Activated CD8-positive, alpha-beta memory T cell treated with anti-CD3 and anti-CD28 coated beads for 4 hours (primary cell): ENCODE results near the gene ECE2.
"Not testable (repeated sequence)": the region's sequence is repeated elsewhere in the genome, so short reads cannot be mapped to it uniquely, and the experiment has no call there.

Experiments used
- DNase-seq, 2 donors: peaks; one replicate each; pipeline ENCODE4 v3.0.0-alpha.2; 2020; ENCODE audit warnings: low read depth in 2 of 2

Gene ECE2

DNA sequence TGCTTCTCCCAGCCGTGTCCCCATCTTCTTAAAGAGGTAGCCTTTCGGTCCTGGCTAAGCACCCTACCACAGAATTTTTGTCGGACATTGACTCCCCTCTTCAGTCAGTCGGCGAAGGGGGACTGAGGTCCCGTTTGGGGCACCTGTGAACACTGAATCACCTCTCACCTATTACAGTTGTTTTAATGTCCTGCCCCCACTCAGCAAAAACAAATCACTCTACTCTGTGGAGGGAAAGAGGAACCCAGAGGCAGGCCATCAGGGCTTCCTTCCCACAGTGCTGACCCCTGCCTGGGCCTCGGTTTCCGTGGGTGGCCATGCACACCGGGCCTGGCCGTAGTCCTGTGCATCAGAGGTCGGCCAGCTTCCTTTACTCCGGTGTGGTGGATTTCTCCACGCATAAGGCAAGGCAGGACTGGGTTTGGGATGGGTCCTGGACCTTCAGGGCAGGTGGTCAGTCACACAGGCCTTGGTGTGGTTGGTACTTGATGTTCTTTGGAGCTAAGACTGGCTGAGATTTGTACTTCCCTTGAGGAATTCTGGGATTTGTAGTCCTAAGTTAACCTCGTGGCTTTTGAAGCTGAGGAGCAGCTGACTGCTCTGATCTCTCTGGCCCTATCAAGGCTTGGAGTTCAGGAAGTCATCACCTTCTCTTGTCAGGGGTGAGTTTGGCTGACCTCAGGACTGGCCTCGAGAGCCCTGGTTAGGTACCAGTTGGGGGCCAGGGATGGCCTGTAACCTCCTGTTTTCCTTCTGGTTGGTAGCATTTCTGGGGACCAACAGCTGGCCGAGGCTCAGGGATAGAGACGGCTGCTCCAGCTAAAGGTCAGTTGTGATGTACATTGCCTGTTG, 61.0 kb downstream of the ECE2 start:
- DNase-seq = no peak

DNA sequence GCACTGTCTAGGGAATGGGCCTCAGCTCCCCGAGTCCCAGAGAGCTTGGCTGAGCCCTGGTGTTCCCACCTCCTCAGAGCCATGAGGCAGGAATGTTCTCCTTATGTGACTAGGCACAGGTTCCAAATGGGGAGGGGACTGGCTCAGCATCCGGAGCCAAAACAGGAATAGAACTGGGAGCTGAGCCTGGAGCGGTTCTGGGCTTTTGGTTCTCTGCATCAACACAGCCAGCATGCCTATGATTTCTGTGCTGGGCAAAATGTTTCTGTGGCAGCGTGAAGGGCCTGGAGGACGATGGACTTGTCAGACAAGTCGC, 61.5 kb downstream of the ECE2 start, which contains the start of gene FAM131A:
TSS of gene FAM131A (plus strand) at position 202 of the 316 bp plus-strand sequence. CDS start at position 233, 31 bp downstream.
- no peak for DNase-seq

DNA sequence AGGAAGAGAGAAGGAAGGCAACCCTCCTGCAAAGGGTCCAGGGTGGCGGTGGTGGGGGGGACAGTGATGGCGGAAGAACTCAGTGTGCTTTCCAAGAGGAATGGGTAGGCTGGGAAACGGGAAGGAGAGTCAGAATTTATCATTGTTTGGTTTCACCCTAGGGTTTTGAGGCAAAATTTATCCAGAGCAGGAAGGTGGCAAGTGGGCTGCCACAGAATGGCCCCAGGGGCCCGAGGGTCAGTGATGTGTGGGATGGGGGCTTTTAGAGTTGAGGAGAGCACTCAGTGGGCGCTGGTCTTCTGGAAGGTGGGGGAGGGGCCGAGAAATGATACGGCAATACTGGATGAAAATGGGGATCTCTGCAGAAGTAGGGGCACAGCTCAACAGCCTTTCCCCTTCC, 62.2 kb downstream of the ECE2 start:
- DNase-seq = no peak

DNA sequence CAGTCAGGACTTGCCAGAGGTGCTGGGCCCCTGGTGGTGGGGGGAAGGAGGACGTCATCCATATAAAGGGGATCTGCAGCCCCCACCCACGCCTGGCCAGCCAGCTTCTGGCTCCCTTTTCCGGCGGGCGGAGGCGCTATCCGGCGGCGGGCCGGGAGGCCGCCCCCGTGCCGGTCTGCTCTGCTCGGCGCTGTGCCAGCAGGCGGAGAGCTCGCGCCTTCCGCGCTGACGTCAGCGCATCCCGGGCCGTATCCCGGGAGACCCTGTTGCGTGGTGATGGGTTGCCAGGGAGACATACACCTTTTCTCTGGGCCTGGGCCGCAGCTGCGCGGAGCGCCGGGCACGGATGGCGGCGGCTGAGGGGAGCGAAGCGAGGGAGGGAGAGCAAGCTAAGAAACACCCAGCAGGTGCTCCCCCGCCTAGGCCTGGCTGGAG, 62.7 kb downstream of the ECE2 start:
- DNase-seq = no peak

DNA sequence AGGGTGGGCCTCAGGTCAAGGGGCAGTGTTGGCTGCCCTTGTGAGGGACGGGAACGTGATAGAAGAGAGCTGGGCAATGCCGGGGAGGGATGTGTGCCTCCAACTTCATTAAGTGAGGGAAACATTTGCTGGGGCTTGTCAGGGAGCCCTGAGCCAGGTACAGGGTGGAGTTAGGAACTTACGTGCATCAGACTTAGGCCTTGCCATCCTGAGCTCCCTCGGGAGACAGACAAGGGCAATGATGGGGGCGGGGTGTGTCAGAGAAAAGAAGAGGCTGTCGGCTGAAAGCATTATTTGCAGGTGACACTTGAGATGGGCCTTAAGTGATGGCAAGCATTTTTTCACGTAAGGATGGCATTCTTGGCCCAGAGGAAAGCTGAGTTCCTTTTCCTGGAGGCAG, 63.2 kb downstream of the ECE2 start:
- no peak for DNase-seq

DNA sequence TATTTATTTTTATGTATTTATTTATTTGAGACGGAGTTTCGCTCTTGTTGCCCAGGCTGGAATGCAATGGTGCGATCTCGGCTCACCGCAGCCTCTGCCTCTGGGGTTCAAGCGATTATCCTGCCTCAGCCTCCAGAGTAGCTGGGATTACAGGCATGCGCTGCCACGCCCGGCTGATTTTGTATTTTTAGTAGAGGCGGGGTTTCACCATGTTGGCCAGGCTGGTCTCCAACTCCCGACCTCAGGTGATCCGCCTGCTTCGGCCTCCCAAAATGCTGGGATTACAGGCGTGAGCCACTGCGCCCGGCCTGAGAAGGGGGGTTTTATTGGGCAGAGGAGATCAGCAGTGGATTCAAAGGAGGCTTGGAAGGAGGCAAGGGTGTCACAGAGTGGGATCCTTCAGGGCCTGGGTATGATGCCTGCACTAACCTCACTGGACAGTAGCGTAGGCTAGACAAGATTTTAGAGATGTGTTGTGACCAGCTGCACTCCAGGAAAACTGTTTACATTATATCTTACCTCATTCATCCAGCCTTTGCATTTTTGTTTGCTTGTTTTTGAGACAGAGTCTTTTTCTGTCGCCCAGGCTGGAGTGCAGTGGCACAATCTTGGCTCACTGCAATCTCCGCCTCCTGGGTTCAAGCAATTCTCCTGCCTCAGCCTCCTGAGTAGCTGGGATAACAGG, 63.8 kb downstream of the ECE2 start:
- DNase-seq = not testable (repeated sequence)

DNA sequence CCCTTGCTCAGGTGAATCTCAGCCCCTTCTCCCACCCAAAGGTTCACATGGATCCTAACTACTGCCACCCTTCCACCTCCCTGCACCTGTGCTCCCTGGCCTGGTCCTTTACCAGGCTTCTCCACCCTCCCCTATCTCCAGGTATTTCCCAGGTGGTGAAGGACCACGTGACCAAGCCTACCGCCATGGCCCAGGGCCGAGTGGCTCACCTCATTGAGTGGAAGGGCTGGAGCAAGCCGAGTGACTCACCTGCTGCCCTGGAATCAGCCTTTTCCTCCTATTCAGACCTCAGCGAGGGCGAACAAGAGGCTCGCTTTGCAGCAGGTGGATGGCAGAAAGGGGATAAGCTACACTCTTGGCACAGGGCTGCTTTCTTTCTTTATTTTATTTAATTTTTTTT, 66.1 kb downstream of the ECE2 start:
- no peak for DNase-seq
